Measurements from ENCODE around the gene KCNC1.

DNA sequence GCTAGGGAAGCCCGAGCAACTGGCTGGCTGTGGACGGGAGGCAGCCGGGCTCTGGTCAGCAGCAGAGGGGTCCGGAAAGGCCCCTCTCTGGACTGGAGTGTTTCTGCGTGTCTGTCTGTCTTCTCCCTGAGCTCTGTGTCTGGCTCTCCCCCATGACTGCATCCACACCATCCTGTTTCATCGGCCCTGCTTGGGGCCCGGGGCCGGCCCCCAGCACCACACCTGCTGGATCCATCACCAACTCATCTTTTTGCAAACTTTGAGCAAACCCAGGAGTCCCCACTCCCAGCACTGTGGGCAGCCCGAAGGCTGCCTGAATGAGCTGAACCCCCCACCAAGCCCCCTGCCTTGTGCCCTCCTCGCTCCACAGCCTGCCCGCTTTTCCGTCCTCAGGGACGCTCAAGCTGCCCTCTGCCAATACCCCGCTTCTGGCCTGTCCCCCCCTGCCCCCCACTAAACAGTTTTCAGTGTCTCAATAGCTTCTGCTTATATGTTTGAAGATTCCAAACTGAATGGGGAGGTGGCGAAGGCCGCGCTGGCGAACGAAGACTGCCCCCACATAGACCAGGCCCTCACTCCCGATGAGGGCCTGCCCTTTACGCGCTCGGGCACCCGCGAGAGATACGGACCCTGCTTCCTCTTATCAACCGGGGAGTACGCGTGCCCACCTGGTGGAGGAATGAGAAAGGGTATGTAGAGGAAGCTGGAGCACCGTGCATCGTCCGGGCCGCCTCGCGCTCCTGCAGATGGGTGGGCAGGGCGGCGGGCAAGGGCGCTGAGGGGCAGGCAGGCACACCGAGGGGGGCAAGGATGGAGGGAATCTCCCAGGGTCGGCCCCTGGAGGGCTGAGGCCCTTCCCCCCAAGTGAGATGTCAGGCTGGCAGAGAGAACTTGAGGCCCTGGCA lies 44.6 kb downstream of the KCNC1 start:
- TF ChIP-seq, protein P1, sequence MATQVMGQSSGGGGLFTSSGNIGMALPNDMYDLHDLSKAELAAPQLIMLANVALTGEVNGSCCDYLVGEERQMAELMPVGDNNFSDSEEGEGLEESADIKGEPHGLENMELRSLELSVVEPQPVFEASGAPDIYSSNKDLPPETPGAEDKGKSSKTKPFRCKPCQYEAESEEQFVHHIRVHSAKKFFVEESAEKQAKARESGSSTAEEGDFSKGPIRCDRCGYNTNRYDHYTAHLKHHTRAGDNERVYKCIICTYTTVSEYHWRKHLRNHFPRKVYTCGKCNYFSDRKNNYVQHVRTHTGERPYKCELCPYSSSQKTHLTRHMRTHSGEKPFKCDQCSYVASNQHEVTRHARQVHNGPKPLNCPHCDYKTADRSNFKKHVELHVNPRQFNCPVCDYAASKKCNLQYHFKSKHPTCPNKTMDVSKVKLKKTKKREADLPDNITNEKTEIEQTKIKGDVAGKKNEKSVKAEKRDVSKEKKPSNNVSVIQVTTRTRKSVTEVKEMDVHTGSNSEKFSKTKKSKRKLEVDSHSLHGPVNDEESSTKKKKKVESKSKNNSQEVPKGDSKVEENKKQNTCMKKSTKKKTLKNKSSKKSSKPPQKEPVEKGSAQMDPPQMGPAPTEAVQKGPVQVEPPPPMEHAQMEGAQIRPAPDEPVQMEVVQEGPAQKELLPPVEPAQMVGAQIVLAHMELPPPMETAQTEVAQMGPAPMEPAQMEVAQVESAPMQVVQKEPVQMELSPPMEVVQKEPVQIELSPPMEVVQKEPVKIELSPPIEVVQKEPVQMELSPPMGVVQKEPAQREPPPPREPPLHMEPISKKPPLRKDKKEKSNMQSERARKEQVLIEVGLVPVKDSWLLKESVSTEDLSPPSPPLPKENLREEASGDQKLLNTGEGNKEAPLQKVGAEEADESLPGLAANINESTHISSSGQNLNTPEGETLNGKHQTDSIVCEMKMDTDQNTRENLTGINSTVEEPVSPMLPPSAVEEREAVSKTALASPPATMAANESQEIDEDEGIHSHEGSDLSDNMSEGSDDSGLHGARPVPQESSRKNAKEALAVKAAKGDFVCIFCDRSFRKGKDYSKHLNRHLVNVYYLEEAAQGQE (IDR thresholded peaks at IDR 0.05) = no peak
- TF ChIP-seq SP1 (IDR thresholded peaks at IDR 0.05) = no peak
- TF ChIP-seq, protein P2, sequence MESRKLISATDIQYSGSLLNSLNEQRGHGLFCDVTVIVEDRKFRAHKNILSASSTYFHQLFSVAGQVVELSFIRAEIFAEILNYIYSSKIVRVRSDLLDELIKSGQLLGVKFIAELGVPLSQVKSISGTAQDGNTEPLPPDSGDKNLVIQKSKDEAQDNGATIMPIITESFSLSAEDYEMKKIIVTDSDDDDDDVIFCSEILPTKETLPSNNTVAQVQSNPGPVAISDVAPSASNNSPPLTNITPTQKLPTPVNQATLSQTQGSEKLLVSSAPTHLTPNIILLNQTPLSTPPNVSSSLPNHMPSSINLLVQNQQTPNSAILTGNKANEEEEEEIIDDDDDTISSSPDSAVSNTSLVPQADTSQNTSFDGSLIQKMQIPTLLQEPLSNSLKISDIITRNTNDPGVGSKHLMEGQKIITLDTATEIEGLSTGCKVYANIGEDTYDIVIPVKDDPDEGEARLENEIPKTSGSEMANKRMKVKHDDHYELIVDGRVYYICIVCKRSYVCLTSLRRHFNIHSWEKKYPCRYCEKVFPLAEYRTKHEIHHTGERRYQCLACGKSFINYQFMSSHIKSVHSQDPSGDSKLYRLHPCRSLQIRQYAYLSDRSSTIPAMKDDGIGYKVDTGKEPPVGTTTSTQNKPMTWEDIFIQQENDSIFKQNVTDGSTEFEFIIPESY (IDR thresholded peaks at IDR 0.05) = no peak
- TF ChIP-seq, protein P3, sequence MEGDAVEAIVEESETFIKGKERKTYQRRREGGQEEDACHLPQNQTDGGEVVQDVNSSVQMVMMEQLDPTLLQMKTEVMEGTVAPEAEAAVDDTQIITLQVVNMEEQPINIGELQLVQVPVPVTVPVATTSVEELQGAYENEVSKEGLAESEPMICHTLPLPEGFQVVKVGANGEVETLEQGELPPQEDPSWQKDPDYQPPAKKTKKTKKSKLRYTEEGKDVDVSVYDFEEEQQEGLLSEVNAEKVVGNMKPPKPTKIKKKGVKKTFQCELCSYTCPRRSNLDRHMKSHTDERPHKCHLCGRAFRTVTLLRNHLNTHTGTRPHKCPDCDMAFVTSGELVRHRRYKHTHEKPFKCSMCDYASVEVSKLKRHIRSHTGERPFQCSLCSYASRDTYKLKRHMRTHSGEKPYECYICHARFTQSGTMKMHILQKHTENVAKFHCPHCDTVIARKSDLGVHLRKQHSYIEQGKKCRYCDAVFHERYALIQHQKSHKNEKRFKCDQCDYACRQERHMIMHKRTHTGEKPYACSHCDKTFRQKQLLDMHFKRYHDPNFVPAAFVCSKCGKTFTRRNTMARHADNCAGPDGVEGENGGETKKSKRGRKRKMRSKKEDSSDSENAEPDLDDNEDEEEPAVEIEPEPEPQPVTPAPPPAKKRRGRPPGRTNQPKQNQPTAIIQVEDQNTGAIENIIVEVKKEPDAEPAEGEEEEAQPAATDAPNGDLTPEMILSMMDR (IDR thresholded peaks at IDR 0.05; ENCODE audit: low read depth, low read length, missing input control) = no peak
- no peak for TF ChIP-seq FOXA1 (IDR thresholded peaks at IDR 0.05)
- TF ChIP-seq, protein P4, sequence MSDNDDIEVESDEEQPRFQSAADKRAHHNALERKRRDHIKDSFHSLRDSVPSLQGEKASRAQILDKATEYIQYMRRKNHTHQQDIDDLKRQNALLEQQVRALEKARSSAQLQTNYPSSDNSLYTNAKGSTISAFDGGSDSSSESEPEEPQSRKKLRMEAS (IDR thresholded peaks at IDR 0.05) = no peak
- TF ChIP-seq GABPA (IDR thresholded peaks at IDR 0.05 in 1 of 2, conservative IDR thresholded peaks at IDR 0.05 in 1 of 2) = no peak
- TF ChIP-seq TAF1 (conservative IDR thresholded peaks at IDR 0.05) = no peak
- TF ChIP-seq RXRA (IDR thresholded peaks at IDR 0.05) = no peak
